ENCODE measurements around the gene SLC6A11.

SLC6A11 gene

GRCh38 chr3:10841100-10841499 lies 25.1 kb downstream of the SLC6A11 start:
- H3K36me3 ChIP-seq (ENCODE audit: control insufficient read depth, insufficient read depth, low read length), result no peaks in the 10 kb centered on the region
- no peak overlapping the region for H3K27ac ChIP-seq (ENCODE audit: low read depth, low read length)
- no peaks in the 10 kb centered on the region for H3K4me1 ChIP-seq (ENCODE audit: control insufficient read depth, insufficient read depth, low read length)
- H3K4me3 ChIP-seq (ENCODE audit: low read depth, low read length), result no peak overlapping the region
- peaks cover 45% of the 10 kb centered on the region for H3K27me3 ChIP-seq (ENCODE audit: control insufficient read depth, insufficient read depth, low read length)
- H3K9ac ChIP-seq (ENCODE audit: low read length), result no peak overlapping the region
- no peaks in the 10 kb centered on the region for H3K9me3 ChIP-seq (ENCODE audit: control insufficient read depth, insufficient read depth, low read depth, low read length)

GRCh38 chr3:10843378-10843777 lies 27.4 kb downstream of the SLC6A11 start:
- H3K36me3 ChIP-seq (ENCODE audit: control insufficient read depth, insufficient read depth, low read length), result no peaks in the 10 kb centered on the region
- no peak overlapping the region for H3K27ac ChIP-seq (ENCODE audit: low read depth, low read length)
- no peaks in the 10 kb centered on the region for H3K4me1 ChIP-seq (ENCODE audit: control insufficient read depth, insufficient read depth, low read length)
- no peak overlapping the region for H3K9ac ChIP-seq (ENCODE audit: low read length)
- H3K9me3 ChIP-seq (ENCODE audit: control insufficient read depth, insufficient read depth, low read depth, low read length), result no peaks in the 10 kb centered on the region
- H3K4me3 ChIP-seq (ENCODE audit: low read depth, low read length), result no peak overlapping the region
- H3K27me3 ChIP-seq (ENCODE audit: control insufficient read depth, insufficient read depth, low read length), result peaks cover 49% of the 10 kb centered on the region

GRCh38 chr3:10845001-10845761 lies 29.2 kb downstream of the SLC6A11 start:
- no peak overlapping the region for H3K4me3 ChIP-seq (ENCODE audit: low read depth, low read length)
- H3K9me3 ChIP-seq (ENCODE audit: control insufficient read depth, insufficient read depth, low read depth, low read length), result no peaks in the 10 kb centered on the region
- H3K4me1 ChIP-seq (ENCODE audit: control insufficient read depth, insufficient read depth, low read length), result no peaks in the 10 kb centered on the region
- no peaks in the 10 kb centered on the region for H3K36me3 ChIP-seq (ENCODE audit: control insufficient read depth, insufficient read depth, low read length)
- peaks cover 40% of the 10 kb centered on the region for H3K27me3 ChIP-seq (ENCODE audit: control insufficient read depth, insufficient read depth, low read length)
- no peak overlapping the region for H3K9ac ChIP-seq (ENCODE audit: low read length)
- no peak overlapping the region for H3K27ac ChIP-seq (ENCODE audit: low read depth, low read length)

GRCh38 chr3:10845839-10846656 lies 30.0 kb downstream of the SLC6A11 start:
- Histone ChIP-seq H3K36me3 (ENCODE audit: control insufficient read depth, insufficient read depth, low read length) (no peaks in the 10 kb centered on the region), H3K9me3 (ENCODE audit: control insufficient read depth, insufficient read depth, low read depth, low read length) (no peaks in the 10 kb centered on the region), H3K27me3 (ENCODE audit: control insufficient read depth, insufficient read depth, low read length) (peaks cover 35% of the 10 kb centered on the region), H3K4me3 (ENCODE audit: low read depth, low read length) (no peak overlapping the region), H3K9ac (ENCODE audit: low read length) (no peak overlapping the region), H3K27ac (ENCODE audit: low read depth, low read length) (no peak overlapping the region), H3K4me1 (ENCODE audit: control insufficient read depth, insufficient read depth, low read length) (no peaks in the 10 kb centered on the region)

GRCh38 chr3:10846657-10846975 lies 30.6 kb downstream of the SLC6A11 start:
- Histone ChIP-seq H3K27ac (ENCODE audit: low read depth, low read length) (no peak overlapping the region), H3K9me3 (ENCODE audit: control insufficient read depth, insufficient read depth, low read depth, low read length) (no peaks in the 10 kb centered on the region), H3K27me3 (ENCODE audit: control insufficient read depth, insufficient read depth, low read length) (peaks cover 33% of the 10 kb centered on the region), H3K4me3 (ENCODE audit: low read depth, low read length) (no peak overlapping the region), H3K4me1 (ENCODE audit: control insufficient read depth, insufficient read depth, low read length) (no peaks in the 10 kb centered on the region), H3K9ac (ENCODE audit: low read length) (no peak overlapping the region), H3K36me3 (ENCODE audit: control insufficient read depth, insufficient read depth, low read length) (no peaks in the 10 kb centered on the region)

- Histone ChIP-seq H3K4me1 (ENCODE audit: control insufficient read depth, insufficient read depth, low read length) (no peaks in the 10 kb centered on the region), H3K36me3 (ENCODE audit: control insufficient read depth, insufficient read depth, low read length) (no peaks in the 10 kb centered on the region), H3K9me3 (ENCODE audit: control insufficient read depth, insufficient read depth, low read depth, low read length) (no peaks in the 10 kb centered on the region), H3K9ac (ENCODE audit: low read length) (no peak overlapping the region), H3K27ac (ENCODE audit: low read depth, low read length) (no peak overlapping the region), H3K27me3 (ENCODE audit: control insufficient read depth, insufficient read depth, low read length) (peaks cover 27% of the 10 kb centered on the region), H3K4me3 (ENCODE audit: low read depth, low read length) (no peak overlapping the region)
Measured at GRCh38 chr3:10848261-10848660, 32.2 kb downstream of the SLC6A11 start.

GRCh38 chr3:10852066-10852808 lies 36.2 kb downstream of the SLC6A11 start:
- no peak overlapping the region for H3K27ac ChIP-seq (ENCODE audit: low read depth, low read length)
- no peak overlapping the region for H3K4me3 ChIP-seq (ENCODE audit: low read depth, low read length)
- H3K4me1 ChIP-seq (ENCODE audit: control insufficient read depth, insufficient read depth, low read length), result no peaks in the 10 kb centered on the region
- H3K36me3 ChIP-seq (ENCODE audit: control insufficient read depth, insufficient read depth, low read length), result no peaks in the 10 kb centered on the region
- H3K9ac ChIP-seq (ENCODE audit: low read length), result no peak overlapping the region
- H3K9me3 ChIP-seq (ENCODE audit: control insufficient read depth, insufficient read depth, low read depth, low read length), result no peaks in the 10 kb centered on the region
- peaks cover 3% of the 10 kb centered on the region for H3K27me3 ChIP-seq (ENCODE audit: control insufficient read depth, insufficient read depth, low read length)

- no peaks in the 10 kb centered on the region for H3K36me3 ChIP-seq (ENCODE audit: control insufficient read depth, insufficient read depth, low read length)
- no peak overlapping the region for H3K9ac ChIP-seq (ENCODE audit: low read length)
- 0 out of 2 replicates have a peak, but pooled peaks cover 6% of the 10 kb centered on the region for H3K9me3 ChIP-seq (ENCODE audit: control insufficient read depth, insufficient read depth, low read depth, low read length)
- H3K27me3 ChIP-seq (ENCODE audit: control insufficient read depth, insufficient read depth, low read length), result peaks cover 3% of the 10 kb centered on the region
- no peak overlapping the region for H3K4me3 ChIP-seq (ENCODE audit: low read depth, low read length)
- H3K27ac ChIP-seq (ENCODE audit: low read depth, low read length), result no peak overlapping the region
- H3K4me1 ChIP-seq (ENCODE audit: control insufficient read depth, insufficient read depth, low read length), result no peaks in the 10 kb centered on the region
Measured at GRCh38 chr3:10855083-10855870, 39.2 kb downstream of the SLC6A11 start.

- Histone ChIP-seq H3K4me1 (ENCODE audit: control insufficient read depth, insufficient read depth, low read length) (no peaks in the 10 kb centered on the region), H3K9ac (ENCODE audit: low read length) (no peak overlapping the region), H3K27ac (ENCODE audit: low read depth, low read length) (no peak overlapping the region)
Measured at GRCh38 chr3:10855871-10856662, 40.0 kb downstream of the SLC6A11 start.

GRCh38 chr3:10857235-10857634 lies 41.2 kb downstream of the SLC6A11 start:
- Histone ChIP-seq H3K36me3 (ENCODE audit: control insufficient read depth, insufficient read depth, low read length) (no peaks in the 10 kb centered on the region), H3K27ac (ENCODE audit: low read depth, low read length) (no peak overlapping the region), H3K4me3 (ENCODE audit: low read depth, low read length) (no peak overlapping the region), H3K4me1 (ENCODE audit: control insufficient read depth, insufficient read depth, low read length) (no peaks in the 10 kb centered on the region), H3K27me3 (ENCODE audit: control insufficient read depth, insufficient read depth, low read length) (peaks cover 15% of the 10 kb centered on the region), H3K9ac (ENCODE audit: low read length) (no peak overlapping the region), H3K9me3 (ENCODE audit: control insufficient read depth, insufficient read depth, low read depth, low read length) (0 out of 2 replicates have a peak, but pooled peaks cover 6% of the 10 kb centered on the region)

More at GRCh38 chr3:10855871-10856662, 40.0 kb downstream of the SLC6A11 start:
- Histone ChIP-seq H3K4me3 (ENCODE audit: low read depth, low read length) (no peak overlapping the region), H3K9me3 (ENCODE audit: control insufficient read depth, insufficient read depth, low read depth, low read length) (0 out of 2 replicates have a peak, but pooled peaks cover 6% of the 10 kb centered on the region), H3K36me3 (ENCODE audit: control insufficient read depth, insufficient read depth, low read length) (no peaks in the 10 kb centered on the region), H3K27me3 (ENCODE audit: control insufficient read depth, insufficient read depth, low read length) (peaks cover 7% of the 10 kb centered on the region; the same call in 1 of the 2 replicates)
